DND-41 (cell line): Measurements from ENCODE around the gene DPYD.

Source experiments
- ATAC-seq: fragments of 200-7000 bp; cut with Tn5 transposase; 3 replicates; pipeline ENCODE4 v1.9.1; 2021; ENCODE audit warnings: low read depth; ENCODE audit not compliant: insufficient read depth
- DNase-seq: peaks from one replicate; pipeline ENCODE4 v3.0.0-alpha.2; 2020
- H2AFZ ChIP-seq: 2 replicates; pipeline ENCODE4 v1.6.0; 2012; ENCODE audit warnings: low read depth, low read length
- H3K27ac ChIP-seq: 2 replicates; pipeline ENCODE4 v1.5.1; 2012; ENCODE audit warnings: low read length, inconsistent platforms
- H3K27me3 ChIP-seq: fragments of 200-600 bp; sonication (generic); 2 replicates; pipeline ENCODE4 v1.6.0; 2012; ENCODE audit warnings: low read length, mild to moderate bottlenecking, inconsistent platforms; ENCODE audit not compliant: insufficient read depth, poor library complexity
- H3K36me3 ChIP-seq: 2 replicates; pipeline ENCODE4 v1.5.1; 2012; ENCODE audit warnings: low read length, inconsistent platforms; ENCODE audit not compliant: insufficient read depth
- H3K4me1 ChIP-seq: 2 replicates; pipeline ENCODE4 v1.5.1; 2012; ENCODE audit warnings: mild to moderate bottlenecking, low read length; ENCODE audit not compliant: insufficient read depth
- H3K4me2 ChIP-seq: 2 replicates; pipeline ENCODE4 v1.6.0; 2012; ENCODE audit warnings: mild to moderate bottlenecking, moderate library complexity, low read length, inconsistent platforms; ENCODE audit not compliant: insufficient read depth
- H3K4me3 ChIP-seq, 2 experiments: fragments of 200-600 bp in 1 of 2; shearing (Covaris generic) in 1 of 2; 2 replicates each; pipeline ENCODE4 v1.5.1; 2012 to 2016; ENCODE audit warnings: inconsistent platforms in 2 of 2, low read length in 2 of 2, mild to moderate bottlenecking in 2 of 2, low read depth in 1 of 2, moderate library complexity in 1 of 2
- H3K79me2 ChIP-seq: 2 replicates; pipeline ENCODE4 v1.6.0; 2012; ENCODE audit warnings: low read length, inconsistent platforms; ENCODE audit not compliant: insufficient read depth
- H3K9ac ChIP-seq: 2 replicates; pipeline ENCODE4 v1.6.0; 2012; ENCODE audit warnings: low read depth, mild to moderate bottlenecking, inconsistent platforms, low read length, moderate library complexity
- H3K9me3 ChIP-seq: 2 replicates; pipeline ENCODE4 v1.5.1; 2012; ENCODE audit warnings: low read length, moderate library complexity, mild to moderate bottlenecking, inconsistent platforms; ENCODE audit not compliant: insufficient read depth, severe bottlenecking
- H4K20me1 ChIP-seq: 2 replicates; pipeline ENCODE4 v1.6.0; 2012; ENCODE audit warnings: low read length; ENCODE audit not compliant: insufficient read depth
- EZH2 ChIP-seq: IDR thresholded peaks from 3 replicates; pipeline ENCODE4 v1.6.1; 2012; ENCODE audit warnings: borderline replicate concordance, low read depth, mild to moderate bottlenecking, moderate library complexity, low read length, inconsistent platforms; ENCODE audit not compliant: severe bottlenecking
- TF ChIP-seq, protein P1 (sequence below): IDR thresholded peaks from 2 replicates; pipeline ENCODE4 v1.5.1; 2012; ENCODE audit warnings: borderline replicate concordance, low read length, moderate library complexity, mild to moderate bottlenecking; ENCODE audit not compliant: poor library complexity, severe bottlenecking; ENCODE audit errors: extremely low read depth

DPYD gene

GRCh38 chr1:97581614-97582051, 339.2 kb downstream of the DPYD start:
- Histone ChIP-seq H3K9me3 (no peaks in the 10 kb centered on the region), H3K79me2 (no peaks in the 10 kb centered on the region), H3K9ac (no peak overlapping the region), H3K4me2 (no peak overlapping the region), H3K27me3 (no peaks in the 10 kb centered on the region), H3K4me1 (no peaks in the 10 kb centered on the region), H4K20me1 (no peaks in the 10 kb centered on the region), H2AFZ (no peak overlapping the region), H3K27ac (no peak overlapping the region), H3K36me3 (peaks cover 12% of the 10 kb centered on the region; the same call in 1 of the 2 replicates), H3K4me3 (no peak overlapping the region)
- no peak for DNase-seq
- no peak for ATAC-seq
- no peak for TF ChIP-seq EZH2
- TF ChIP-seq, protein P1, sequence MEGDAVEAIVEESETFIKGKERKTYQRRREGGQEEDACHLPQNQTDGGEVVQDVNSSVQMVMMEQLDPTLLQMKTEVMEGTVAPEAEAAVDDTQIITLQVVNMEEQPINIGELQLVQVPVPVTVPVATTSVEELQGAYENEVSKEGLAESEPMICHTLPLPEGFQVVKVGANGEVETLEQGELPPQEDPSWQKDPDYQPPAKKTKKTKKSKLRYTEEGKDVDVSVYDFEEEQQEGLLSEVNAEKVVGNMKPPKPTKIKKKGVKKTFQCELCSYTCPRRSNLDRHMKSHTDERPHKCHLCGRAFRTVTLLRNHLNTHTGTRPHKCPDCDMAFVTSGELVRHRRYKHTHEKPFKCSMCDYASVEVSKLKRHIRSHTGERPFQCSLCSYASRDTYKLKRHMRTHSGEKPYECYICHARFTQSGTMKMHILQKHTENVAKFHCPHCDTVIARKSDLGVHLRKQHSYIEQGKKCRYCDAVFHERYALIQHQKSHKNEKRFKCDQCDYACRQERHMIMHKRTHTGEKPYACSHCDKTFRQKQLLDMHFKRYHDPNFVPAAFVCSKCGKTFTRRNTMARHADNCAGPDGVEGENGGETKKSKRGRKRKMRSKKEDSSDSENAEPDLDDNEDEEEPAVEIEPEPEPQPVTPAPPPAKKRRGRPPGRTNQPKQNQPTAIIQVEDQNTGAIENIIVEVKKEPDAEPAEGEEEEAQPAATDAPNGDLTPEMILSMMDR = no peak

- DNase-seq (no peak), ATAC-seq (no peak)
- TF ChIP-seq, protein P1 = no peak
- no peak for TF ChIP-seq EZH2
- Histone ChIP-seq H3K4me3 (no peak overlapping the region), H3K27ac (no peak overlapping the region), H3K79me2 (no peaks in the 10 kb centered on the region), H4K20me1 (no peaks in the 10 kb centered on the region), H3K9ac (no peak overlapping the region), H3K36me3 (peaks cover 17% of the 10 kb centered on the region), H3K9me3 (no peaks in the 10 kb centered on the region), H3K4me2 (no peak overlapping the region), H3K4me1 (no peaks in the 10 kb centered on the region), H3K27me3 (no peaks in the 10 kb centered on the region), H2AFZ (no peak overlapping the region)
Measured at GRCh38 chr1:97577613-97578012, 343.2 kb downstream of the DPYD start.

GRCh38 chr1:97573553-97573952, 347.3 kb downstream of the DPYD start:
- DNase-seq (no peak), ATAC-seq (no peak)
- Histone ChIP-seq H3K4me1 (no peaks in the 10 kb centered on the region), H3K9ac (no peak overlapping the region), H3K4me2 (no peak overlapping the region), H3K4me3 (no peak overlapping the region), H2AFZ (no peak overlapping the region), H4K20me1 (no peaks in the 10 kb centered on the region), H3K27ac (no peak overlapping the region), H3K9me3 (no peaks in the 10 kb centered on the region), H3K27me3 (no peaks in the 10 kb centered on the region), H3K36me3 (peaks cover 34% of the 10 kb centered on the region), H3K79me2 (no peaks in the 10 kb centered on the region)
- TF ChIP-seq, protein P1 = no peak
- TF ChIP-seq EZH2 = no peak

- H3K27me3 ChIP-seq = no peaks in the 10 kb centered on the region
- no peak overlapping the region for H3K4me2 ChIP-seq
- no peak overlapping the region for H3K9ac ChIP-seq
- no peaks in the 10 kb centered on the region for H3K4me1 ChIP-seq
- ATAC-seq = no peak
- no peak overlapping the region for H3K4me3 ChIP-seq
- no peak for TF ChIP-seq EZH2
- TF ChIP-seq, protein P1 = no peak
- no peaks in the 10 kb centered on the region for H4K20me1 ChIP-seq
- H3K79me2 ChIP-seq = no peaks in the 10 kb centered on the region
- H3K9me3 ChIP-seq = no peaks in the 10 kb centered on the region
- peaks cover 37% of the 10 kb centered on the region for H3K36me3 ChIP-seq
- H2AFZ ChIP-seq = no peak overlapping the region
- DNase-seq = no peak
- no peak overlapping the region for H3K27ac ChIP-seq
Measured at GRCh38 chr1:97572561-97572960, 348.3 kb downstream of the DPYD start.
